Measurements from ENCODE around the gene AFF3. TPM values are rescaled to one million over a fixed set of nuclear protein-coding genes. Genes with fewer than 3 reads are reported as not detected.

The AFF3 gene
- total and polyA plus RNA-seq, 10 donors: 6.0 to 92.2 (median 64.0) TPM

GRCh38 chr2:99942561-99943347 lies 199.6 kb downstream of the AFF3 start:
- TF ChIP-seq POLR2A (IDR thresholded peaks at IDR 0.05) (no peak), POLR2AphosphoS5 (IDR thresholded peaks at IDR 0.05) (no peak), CTCF (IDR thresholded peaks at IDR 0.05 in 8 of 11, conservative IDR thresholded peaks at IDR 0.05 in 3 of 11) (no peak)
- Histone ChIP-seq H3K9me3 (no peaks in the 10 kb centered on the region), H3K27ac (no peak overlapping the region), H3K4me3 (no peak overlapping the region), H3K36me3 (peaks cover 0 to 51% (median 0%) of the 10 kb centered on the region in 6 donors), H3K4me1 (no peaks in the 10 kb centered on the region), H3K27me3 (replicated peaks in 1 of 7) (no peaks in the 10 kb centered on the region)
- WGBS, 5 donors: 92 to 96% (median 94%) methylated on average over 6 of the region's 6 CpGs
- no peak for DNase-seq
- intact Hi-C loops (cut with DNase I; ENCODE audit: low total_unique reads): no loop called here

GRCh38 chr2:99940963-99941362 lies 201.4 kb downstream of the AFF3 start:
- DNase-seq: no peak
- WGBS, 5 donors: 82 to 89% (median 83%) methylated on average over 7 of the region's 7 CpGs
- Histone ChIP-seq H3K27ac (no peak overlapping the region), H3K9me3 (no peaks in the 10 kb centered on the region), H3K27me3 (replicated peaks in 1 of 7) (no peaks in the 10 kb centered on the region), H3K36me3 (peaks cover 0 to 50% (median 0%) of the 10 kb centered on the region in 6 donors), H3K4me1 (no peaks in the 10 kb centered on the region), H3K4me3 (no peak overlapping the region)
- TF ChIP-seq POLR2A (IDR thresholded peaks at IDR 0.05) (no peak), CTCF (IDR thresholded peaks at IDR 0.05 in 8 of 11, conservative IDR thresholded peaks at IDR 0.05 in 3 of 11) (no peak), POLR2AphosphoS5 (IDR thresholded peaks at IDR 0.05) (no peak)
- intact Hi-C loops (cut with DNase I; ENCODE audit: low total_unique reads): no loop called here

GRCh38 chr2:99939135-99939534 lies 203.3 kb downstream of the AFF3 start:
- no peak overlapping the region for H3K4me3 ChIP-seq
- DNase-seq: no peak
- H3K27ac ChIP-seq: no peak overlapping the region
- intact Hi-C loops (cut with DNase I; ENCODE audit: low total_unique reads): no loop called here
- no peaks in the 10 kb centered on the region for H3K27me3 ChIP-seq (replicated peaks in 1 of 7)
- H3K4me1 ChIP-seq: no peaks in the 10 kb centered on the region
- peaks cover 0 to 48% (median 0%) of the 10 kb centered on the region in 6 donors for H3K36me3 ChIP-seq
- H3K9me3 ChIP-seq: peaks cover 0 to 2% (median 0%) of the 10 kb centered on the region in 8 donors
- TF ChIP-seq CTCF (IDR thresholded peaks at IDR 0.05 in 8 of 11, conservative IDR thresholded peaks at IDR 0.05 in 3 of 11) (no peak), POLR2A (IDR thresholded peaks at IDR 0.05) (no peak), POLR2AphosphoS5 (IDR thresholded peaks at IDR 0.05) (no peak)
- 69 to 85% (median 76%) methylated on average over 1 of the region's 1 CpG for WGBS, 5 donors

- no peak overlapping the region for H3K4me3 ChIP-seq
- DNase-seq: no peak
- intact Hi-C loops (cut with DNase I; ENCODE audit: low total_unique reads): no loop called here
- H3K27ac ChIP-seq: no peak overlapping the region
- no peak for TF ChIP-seq POLR2AphosphoS5 (IDR thresholded peaks at IDR 0.05)
- no peak for TF ChIP-seq CTCF (IDR thresholded peaks at IDR 0.05 in 8 of 11, conservative IDR thresholded peaks at IDR 0.05 in 3 of 11)
- no peak for TF ChIP-seq POLR2A (IDR thresholded peaks at IDR 0.05)
- peaks cover 0 to 57% (median 0%) of the 10 kb centered on the region in 6 donors for H3K36me3 ChIP-seq
- no peaks in the 10 kb centered on the region for H3K4me1 ChIP-seq
- H3K9me3 ChIP-seq: peaks cover 0 to 7% (median 0%) of the 10 kb centered on the region in 8 donors
- no peaks in the 10 kb centered on the region for H3K27me3 ChIP-seq (replicated peaks in 1 of 7)
- 84 to 97% (median 94%) methylated on average over 3 of the region's 3 CpGs for WGBS, 5 donors
Measured at GRCh38 chr2:99938250-99938649, 204.1 kb downstream of the AFF3 start.

All from spleen (tissue), 11 donors.